ENCODE measurements around the gene IGSF21.

DNA sequence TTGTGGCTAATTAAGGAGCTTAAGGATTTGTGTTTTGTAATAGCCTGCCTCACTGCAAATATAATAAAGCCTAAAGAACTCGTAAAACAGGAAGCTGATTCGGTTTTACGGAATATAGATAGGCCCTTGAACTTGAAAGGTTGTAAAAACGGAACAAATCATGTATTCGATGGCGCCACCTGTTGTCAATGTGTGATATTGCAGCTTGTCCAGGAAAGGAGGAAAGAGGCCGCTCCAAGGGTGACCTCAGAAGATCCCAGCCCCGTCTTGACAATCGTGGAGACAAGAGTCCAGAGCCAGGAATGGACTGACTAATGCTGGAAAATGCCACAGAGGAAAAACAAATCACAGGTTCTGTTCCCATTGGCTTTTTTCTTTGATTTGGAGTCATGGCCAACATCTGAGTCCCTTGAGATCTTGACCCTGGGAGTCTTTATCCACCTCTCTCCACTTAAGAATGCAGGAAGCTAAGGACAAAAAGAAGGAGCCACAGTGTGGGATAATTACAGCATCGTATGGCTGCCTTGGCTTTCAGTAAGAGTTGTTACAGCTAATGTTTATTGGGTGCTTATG lies 7.0 kb upstream of the IGSF21 start:
- TF ChIP-seq SPI1 (IDR thresholded peaks at IDR 0.05; ENCODE audit: low read depth, low read length): no peak
- TF ChIP-seq TAF1 (IDR thresholded peaks at IDR 0.05; ENCODE audit: low read depth, low read length): no peak

Measured in GM12891 (cell line).